ENCODE data around the gene TPD52L3.
A peak's percentile ranks its signal among the peaks of the same experiment; 100 is the strongest.

Gene TPD52L3

GRCh38 chr9:6328103-6328502 lies at the start of gene TPD52L3:
TPD52L3 (plus strand) TSS chr9:6328375; CDS start chr9:6328596, 221 bp downstream.
- DNase-seq: no peak

- DNase-seq: no peak
These were observed 26.3 kb upstream of the TPD52L3 start for GRCh38 chr9:6301858-6302257.

GRCh38 chr9:6302417-6302816 lies 25.8 kb upstream of the TPD52L3 start:
- no peak for DNase-seq

DNA sequence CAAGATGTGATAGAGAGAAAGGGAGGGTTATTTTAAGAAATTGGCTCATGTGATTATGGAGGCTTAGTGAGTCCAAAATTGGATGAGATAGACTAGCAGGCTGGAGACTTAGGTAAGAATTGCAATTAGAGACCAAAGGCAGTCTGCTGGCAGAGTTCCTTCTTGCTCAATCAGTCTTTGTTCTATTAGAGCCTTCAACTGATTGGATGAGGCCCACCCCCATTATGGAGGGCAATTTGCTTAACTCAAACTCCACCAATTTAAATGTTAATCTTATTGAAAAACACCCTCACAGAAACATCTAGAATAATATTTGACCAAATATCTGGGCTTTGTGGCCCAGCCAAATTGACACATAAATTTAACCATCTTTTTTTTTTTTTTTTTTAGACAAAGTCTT lies 23.9 kb upstream of the TPD52L3 start:
- DNase-seq: no peak

GRCh38 chr9:6305954-6306563 lies 22.1 kb upstream of the TPD52L3 start:
- DNase-seq: peak; percentile 54

DNA sequence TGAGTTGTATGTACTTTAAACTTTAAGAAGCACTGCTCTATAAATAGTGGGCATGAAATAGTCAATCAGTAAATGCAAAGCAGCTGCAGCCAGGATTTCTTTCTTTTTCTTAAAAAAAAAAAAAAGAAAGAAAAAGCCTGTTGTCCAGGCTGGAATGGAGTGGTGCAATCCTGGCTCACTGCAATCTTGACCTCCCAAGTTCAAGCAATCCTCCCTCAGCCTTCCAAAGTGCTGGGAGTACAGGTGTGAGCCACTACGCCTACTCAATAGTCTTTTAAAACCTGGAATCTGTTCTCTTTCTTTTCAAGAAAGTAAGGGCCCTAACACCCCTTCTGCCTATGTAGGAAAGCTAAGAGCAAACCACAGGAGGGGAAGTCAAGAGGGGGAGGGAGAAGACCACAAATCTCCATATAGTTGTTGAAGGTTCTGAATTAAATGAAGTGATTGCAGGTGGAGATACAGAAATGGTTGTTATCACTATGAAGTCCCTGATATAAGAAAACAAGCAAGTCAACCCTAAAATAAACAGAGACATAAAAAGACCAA lies 20.6 kb upstream of the TPD52L3 start:
- DNase-seq: no peak

- no peak for DNase-seq
These were observed 2.9 kb downstream of the TPD52L3 start for GRCh38 chr9:6330958-6331634.

- no peak for DNase-seq
These were observed 6.1 kb downstream of the TPD52L3 start for GRCh38 chr9:6334305-6334704.

DNA sequence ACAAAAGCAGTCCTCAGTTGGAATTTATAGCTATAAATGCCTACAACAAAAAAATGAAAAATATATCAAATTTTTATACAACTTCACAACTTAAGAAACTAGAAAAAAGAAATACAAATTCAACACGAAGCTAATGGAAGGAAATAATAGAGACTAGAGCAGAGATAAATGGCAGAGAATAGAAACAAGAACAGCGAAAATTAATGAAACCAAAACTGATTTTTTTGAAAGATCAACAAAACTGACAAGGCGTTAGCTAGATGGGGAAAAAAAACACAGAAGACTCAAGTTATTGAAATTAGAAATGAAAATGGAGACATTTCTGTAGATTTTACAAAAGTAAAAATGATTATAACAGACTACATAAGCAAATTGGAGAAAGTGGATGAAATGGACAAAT lies 20.6 kb downstream of the TPD52L3 start:
- DNase-seq: no peak

DNA sequence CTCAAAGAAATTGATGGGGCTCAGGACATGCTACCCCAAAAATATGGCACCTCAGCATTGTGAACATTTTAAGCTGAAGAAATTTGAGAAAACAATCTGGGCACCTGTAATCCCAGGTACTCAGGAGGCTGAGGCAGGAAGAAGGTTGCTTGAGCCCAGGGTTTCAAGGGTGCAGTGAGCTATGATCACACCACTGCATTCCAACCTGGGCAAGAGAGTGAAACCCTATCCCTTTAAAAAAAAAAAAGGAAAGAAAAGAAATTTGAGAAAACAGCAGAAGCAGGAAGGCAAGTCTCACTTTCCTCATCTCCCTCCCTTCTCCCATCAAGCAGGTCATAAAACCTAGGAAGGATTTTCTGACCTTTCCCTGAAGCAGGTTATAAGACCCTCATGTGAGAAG lies 23.6 kb downstream of the TPD52L3 start:
- no peak for DNase-seq

GRCh38 chr9:6354072-6354686 lies 26.0 kb downstream of the TPD52L3 start:
- peak; percentile 78 for DNase-seq

GRCh38 chr9:6355728-6356127 lies 27.6 kb downstream of the TPD52L3 start:
- no peak for DNase-seq

DNA sequence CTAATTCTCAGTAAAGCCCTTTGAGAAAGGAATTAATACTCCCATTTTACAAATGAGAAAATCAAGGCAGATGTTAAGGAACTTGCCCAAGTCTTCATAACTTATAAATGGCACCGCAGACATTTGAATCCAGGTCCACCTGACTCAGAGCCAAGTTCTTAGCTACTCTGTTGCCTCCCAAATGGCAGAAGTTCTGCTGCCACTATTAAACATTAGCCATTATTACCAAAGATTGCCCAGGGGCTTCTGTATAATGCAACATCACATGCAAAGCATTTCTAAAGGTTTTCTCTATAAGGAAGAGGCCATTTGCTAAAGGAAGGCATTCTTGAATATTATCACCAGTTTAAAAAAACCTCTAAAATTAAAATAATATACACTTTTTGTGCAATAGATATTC lies 28.3 kb downstream of the TPD52L3 start:
- DNase-seq: no peak

GRCh38 chr9:6356904-6357303 lies 28.7 kb downstream of the TPD52L3 start:
- no peak for DNase-seq

DNA sequence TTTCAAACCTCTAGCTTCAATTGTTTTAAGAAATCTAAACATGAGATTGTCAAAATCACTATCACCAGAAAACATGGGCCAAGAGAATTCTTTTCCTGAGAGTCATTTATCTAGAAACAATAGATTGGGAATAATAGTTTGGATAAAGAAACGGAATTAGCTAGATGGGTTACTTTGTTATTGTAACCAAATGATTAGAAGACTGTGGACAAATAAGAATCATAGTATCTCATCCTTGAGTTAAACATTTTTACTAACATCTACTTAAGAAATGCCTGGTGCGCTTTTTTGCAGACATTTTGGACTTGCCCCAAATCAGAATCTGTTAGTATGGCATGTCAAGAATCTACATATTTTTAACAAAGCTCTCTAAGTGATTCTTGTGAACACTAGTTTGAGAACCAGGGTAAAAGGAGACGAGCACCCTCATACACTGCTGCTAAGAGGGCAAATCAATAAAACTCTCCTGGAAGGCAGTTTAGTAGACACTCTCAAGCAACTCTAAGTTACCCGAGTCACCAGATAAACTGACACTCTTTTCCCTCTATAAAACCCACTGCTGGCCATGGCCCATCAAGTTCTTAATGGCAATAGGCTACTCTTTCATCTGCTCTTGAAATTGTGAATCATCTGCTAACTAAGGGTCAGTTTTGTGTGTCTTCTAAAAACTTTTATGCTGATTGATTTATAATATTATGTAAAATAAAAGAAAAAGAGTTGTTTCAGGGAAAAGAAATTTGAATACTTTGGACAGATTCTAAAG lies 39.1 kb downstream of the TPD52L3 start:
- DNase-seq: no peak

DNA sequence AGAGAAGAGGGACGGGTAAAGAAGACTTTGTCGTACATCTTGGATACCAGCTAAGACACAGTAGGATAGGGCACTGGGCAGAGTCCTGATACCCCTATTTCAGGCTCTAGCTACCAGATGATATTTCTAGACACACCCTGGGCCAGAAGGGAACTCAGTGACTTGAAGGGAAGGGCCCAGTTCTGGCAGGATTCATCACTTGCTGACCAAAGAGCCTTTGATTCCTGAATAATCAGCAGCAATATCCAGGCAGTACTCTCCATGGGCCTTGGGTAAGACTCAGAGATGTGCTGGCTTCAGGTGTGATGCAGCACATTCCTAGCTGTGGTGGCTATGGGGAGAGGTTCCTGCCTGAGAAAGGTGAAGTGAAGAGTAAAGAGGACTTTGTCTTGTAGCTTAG lies 40.7 kb downstream of the TPD52L3 start:
- no peak for DNase-seq

Measured in NCI-H748 treated with DMSO at 0.1 percent for 48 hours (cell line).